HG03108 (cell line): ENCODE results near the gene KCNB1.
"Not testable (repeated sequence)": the region's sequence is repeated elsewhere in the genome, so short reads cannot be mapped to it uniquely, and the experiment has no call there.

Experiments used
- ATAC-seq: cut with Tn5 transposase; IDR thresholded peaks from one replicate; pipeline ENCODE4 v1.9.1; 2021; ENCODE audit warnings: moderate library complexity; ENCODE audit not compliant: unreplicated experiment

KCNB1 gene

DNA sequence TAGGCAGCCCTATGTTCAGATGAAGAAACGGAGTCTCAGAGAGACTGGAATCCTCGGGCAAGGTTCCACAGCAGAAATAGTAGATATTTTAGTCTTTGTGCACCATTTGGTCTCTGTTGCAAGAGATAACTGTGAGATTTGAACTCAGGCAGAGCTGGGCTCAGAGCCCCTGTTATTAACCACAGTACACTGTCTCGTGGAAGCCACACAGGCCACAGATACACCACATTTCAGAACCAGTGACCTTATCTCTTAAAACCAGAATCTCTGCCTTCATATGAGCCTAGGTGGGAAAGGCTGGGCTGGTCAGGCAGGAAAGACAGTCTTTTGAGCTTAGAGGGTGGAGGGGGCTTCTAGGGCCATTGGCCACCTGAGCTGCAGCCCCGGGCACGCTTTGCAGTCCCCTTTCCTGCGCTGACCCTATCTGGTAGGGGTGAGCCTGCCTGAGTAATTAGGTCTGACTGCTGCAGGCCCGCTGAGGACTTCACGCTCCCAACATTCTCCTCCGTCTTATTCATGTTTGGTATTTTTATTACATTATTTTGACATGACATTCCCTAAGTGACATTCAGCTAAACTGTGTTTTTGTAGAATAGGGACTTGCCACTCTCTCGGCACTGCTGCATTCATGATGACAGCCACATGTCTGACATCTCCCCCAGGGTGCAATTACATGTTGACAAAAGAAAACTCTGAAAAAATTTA, 71.1 kb downstream of the KCNB1 start:
- ATAC-seq: no peak

DNA sequence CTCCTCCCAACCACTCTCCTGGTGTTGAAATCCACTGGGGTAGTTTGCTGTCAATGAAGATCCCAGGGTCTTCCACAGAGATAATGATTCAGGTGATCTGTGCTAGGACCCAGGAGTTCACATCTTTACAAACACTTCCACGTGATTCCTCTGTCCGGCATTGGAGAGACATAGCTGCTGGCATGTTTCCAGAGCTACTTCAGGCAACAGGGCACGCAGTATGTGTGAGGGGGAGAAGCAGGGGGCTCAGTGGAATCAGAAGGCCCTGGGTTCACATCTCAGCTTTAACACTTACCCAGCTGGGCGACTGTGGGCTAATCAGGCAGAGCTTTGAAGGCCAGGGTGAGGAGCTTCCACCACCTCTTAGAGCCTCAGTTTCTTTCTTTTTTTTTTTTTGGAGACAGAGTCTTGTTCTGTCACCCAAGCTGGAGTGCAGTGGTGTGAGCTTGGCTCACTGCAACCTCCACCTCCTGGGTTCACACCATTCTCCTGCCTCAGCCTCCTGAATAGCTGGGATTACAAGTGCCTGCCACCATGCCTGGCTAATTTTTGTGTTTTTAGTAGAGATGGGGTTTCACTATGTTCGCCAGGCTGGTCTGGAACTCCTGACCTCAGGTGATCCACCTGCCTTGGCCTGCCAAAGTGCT, 72.4 kb downstream of the KCNB1 start:
- ATAC-seq: not testable (repeated sequence)

DNA sequence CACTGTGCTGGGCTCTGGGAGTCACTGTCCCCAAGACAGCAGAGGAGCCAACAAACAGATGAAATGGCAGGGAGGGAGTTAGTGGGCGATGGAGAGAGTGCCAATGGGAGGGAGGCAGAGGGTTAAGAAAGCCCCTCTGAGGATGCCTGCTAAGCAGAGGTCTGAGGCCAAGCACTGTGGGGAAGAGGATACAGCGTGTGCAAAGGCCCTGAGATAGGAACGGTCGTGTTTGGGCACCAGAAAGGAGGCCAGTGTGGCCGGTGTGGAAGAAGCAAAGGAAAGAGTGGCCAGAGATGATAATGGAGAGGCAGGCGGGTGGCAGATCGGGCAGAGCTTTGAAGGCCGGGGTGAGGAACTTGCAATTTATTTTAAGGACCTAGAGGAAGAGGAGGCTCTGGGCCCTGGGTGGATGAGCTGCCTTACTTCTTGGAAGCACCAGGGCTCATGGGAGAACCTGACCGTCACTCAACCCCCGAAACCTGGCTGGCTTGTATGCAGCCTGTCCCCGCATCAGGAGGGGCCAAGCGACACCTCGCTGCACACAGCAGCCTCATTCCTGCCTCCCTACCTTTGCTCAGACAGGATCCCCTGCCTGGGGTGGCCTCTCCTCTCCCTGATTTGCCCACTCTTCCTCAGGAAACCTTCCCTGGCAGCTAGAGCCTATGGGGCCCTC, 73.0 kb downstream of the KCNB1 start:
- no peak for ATAC-seq

DNA sequence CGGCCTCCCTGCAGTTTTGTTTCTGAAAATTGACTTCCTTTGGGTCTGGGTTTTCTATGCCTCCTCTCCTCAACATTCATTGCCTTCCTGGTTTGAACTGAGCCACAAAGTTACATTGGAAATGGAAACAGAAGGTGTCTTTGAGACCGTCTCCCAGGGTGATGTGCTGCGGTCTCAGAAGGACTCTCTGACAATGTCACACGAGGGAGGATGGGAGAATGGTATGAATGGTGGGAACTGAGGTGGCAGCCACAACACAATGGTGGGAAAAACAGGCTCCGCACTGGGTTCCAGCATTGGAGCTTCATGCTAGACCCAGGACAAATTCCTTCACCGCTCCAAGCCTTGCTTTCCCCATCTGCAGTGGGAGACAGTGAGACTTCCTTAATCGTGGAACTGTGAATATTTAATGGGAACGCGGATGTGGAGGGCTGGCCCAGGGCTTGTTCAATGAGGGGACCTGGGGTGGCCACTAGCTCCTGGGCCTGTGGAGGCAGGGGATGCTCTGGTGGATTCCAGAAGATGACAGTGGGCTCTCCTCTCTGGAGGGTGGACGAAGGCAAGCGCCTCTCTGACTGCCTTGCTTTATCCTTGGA, 73.9 kb downstream of the KCNB1 start:
- ATAC-seq: no peak

DNA sequence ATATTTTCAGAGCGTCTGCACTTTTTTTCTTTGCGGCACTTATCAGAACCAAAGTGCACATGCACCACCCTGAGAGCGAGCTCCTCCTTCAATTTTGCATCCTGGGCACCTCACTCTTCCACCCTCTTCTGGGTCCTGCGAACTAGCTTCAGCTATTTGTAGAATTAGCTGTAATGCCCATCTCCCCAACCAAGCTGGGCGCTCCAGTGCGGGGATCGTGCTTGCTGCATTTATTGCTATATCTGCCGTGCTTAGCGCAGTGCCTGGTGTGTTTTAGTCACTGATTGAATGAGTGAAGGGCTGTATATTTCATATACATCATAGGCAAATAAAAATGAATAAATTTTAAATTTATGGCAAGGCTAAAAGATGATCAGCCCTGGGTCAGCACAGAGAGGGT, 75.8 kb downstream of the KCNB1 start:
- no peak for ATAC-seq

DNA sequence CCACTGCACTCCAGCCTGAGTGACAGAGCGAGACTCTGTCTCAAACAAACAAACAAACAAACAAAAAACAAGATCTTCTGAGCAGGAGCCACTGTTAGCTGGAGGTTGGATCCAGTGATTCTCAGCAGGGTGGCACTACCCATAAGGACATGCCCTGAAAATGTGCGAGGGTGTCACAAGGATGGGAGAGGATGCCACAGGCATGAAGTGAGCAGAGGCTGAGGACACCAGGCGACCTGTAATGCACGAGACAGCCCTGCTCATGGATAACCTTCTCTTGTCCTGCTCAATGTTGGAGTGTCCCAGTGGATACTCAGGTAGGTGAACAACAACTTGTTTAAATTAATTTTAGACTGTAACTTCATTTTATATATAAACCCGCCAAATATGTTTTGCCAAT, 76.8 kb downstream of the KCNB1 start:
- no peak for ATAC-seq

DNA sequence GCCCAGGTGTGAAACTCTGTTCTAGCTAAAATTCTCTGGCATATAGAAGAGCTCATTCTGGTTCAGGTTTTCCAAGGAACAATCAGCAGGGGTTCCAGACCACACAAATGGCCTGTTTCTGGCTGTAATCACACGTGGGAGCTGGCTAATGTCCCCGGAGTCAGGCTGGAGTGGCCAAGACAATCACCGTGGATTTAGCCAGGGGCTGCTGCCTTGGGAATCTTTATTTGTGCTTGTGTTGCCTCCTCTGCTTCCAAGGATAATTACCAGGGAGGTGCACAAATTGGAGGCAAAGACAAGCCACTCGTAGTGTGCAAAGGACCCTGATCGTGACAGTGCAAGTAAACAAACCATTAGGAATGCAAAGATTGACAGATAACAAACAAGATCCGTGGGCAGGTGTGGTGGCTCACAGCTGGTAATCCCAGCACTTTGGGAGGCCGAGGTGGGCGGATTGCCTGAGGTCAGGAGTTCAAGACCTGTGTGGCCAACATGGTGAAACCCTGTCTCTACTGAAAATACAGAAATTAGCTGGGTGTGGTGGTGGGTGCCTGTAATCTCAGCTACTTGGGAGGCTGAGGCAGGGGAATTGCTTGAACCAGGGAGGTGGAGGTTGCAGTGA, 77.3 kb downstream of the KCNB1 start:
- ATAC-seq: no peak

DNA sequence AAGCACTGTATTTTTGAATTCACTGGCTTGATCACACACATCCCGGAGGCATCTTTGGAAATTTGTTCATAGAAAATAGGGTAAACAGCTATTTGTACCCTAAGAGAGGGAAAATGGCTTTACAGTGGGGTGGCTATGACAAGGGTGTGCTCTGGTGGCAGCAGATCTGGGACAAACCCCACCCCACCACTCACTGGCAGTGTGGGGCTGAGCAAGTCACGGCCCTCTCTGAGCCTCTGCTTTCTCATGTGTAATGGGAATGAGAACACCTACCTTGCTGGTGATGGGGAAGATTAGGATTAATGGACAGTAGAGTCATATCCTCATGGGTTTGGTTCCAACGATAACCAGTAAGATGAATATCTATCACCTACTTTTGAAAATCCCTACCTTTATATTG, 78.0 kb downstream of the KCNB1 start:
- no peak for ATAC-seq

DNA sequence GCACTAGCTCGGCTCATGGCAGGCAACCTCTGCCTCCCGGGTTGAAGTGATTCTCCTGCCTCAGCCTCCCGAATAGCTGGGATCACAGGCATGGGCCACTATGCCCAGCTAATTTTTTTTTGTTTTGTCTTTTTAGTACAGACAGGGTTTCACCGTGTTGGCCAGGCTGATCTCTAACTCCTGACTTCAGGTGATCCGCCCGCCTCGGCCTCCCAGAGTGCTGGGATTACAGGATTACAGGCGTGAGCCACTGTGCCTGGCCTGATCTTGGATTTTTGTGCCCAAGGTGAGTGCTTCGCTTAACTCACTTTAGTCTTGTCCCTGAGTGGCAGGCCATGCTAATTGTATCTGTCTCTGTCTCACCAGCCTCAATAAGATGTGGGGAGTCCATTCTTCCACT, 78.6 kb downstream of the KCNB1 start:
- ATAC-seq: no peak

DNA sequence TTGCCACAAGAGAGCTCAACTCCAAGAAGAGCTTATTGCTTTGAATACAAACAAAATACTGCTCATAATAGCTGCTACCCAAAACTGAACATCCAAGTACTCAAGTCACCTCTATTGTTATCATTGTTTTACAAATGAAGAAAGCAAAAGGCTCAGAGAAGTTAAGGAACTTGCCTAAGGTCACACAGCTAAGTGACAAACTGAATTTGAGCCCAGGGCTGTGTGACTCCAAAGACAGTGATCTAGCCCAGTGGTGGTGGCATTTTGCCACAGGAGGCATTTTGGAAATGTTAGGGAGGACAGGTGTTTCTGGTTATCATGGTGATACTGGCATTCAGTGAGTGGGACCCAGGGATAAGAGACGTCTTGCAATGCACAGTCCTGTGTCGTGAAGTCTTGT, 79.5 kb downstream of the KCNB1 start:
- no peak for ATAC-seq

DNA sequence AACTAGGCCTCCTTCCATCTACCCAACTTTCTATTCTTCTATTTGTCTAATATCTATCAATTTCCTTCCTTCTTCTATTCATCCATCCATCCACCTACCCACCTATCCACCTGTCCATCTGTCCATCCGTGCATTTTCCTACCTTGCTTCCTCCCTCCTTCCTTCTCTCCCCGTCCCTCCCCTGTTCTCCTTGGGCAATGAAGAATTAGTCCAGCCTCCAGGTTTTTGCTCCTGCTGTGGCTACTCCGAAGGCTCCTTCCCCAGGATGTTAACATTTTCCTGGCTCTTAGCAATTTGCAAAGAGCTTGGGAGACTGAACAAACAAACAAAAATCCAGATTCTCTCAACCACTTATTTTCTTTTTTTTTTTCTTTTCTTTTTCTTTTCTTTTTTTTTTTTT, 81.6 kb downstream of the KCNB1 start:
- ATAC-seq: no peak

DNA sequence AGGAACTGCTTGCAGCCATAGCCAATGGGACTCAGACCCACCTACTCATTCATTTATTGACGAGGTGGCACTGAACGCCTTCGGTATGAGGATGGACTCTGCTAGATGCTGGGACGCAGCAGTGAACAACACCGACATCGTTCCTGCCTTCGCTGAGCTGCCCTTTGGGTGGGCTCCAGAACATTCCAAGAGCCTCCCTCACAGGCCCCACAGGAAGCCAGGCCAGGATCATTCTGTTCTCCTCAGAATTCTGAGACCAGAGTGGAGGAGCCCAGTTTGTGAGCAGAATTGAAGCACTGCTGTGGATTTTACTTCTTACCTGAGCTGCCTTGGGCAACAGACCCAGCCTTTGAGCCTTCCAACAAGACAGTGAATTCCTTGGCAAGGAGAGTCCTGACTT, 82.1 kb downstream of the KCNB1 start:
- no peak for ATAC-seq

DNA sequence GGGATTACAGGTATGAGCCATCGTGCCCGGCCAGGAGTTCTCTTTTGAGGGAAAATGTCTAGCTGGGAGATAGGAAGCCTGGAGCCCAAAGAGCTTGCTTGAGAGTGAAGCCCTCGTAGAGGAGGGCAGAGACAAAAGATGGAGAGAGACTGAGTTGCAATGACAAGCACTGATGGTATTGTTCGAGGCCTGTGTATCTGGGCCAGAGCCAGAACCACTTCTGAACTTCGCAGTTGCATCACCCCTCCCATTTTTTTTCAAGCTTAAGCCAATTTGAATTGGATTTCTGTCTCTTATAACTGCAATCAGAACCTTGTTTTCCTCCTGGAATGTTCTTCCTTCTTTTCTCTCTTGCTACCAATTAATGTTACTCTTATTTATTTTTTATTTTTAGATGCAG, 83.1 kb downstream of the KCNB1 start:
- no peak for ATAC-seq

DNA sequence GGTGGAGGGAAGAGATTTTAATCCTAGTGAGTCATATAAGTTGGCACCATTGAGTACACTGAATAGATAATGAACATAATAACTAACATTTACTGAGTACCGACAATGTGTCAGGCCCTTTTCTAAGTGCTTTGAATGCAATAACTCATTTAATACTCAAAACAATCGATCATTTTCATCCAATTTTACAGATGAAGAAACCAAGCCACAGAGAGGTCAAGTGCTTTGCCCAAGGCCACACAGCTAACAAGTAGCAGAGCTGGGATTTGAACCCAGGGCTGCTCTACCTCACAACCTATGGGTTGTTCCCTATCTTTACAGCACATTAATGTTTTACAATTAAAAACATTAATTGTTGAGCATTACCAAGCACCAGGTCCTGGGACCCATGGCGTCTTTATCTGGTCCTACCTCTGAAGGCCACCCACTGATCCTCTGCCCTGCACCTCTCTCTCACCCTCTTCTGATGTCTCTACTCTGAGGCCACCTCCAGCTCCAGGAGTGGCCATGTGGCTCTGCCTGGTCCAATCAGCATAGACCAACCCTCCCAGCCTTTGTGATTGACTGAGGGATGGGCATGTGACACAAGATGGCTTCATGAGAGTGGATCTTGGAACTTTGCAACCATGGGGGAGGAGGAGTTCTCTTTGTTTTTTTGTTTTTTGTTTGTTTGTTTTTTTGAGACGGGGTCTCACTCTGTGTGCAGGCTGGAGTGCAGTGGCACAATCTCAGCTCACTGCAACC, 83.9 kb downstream of the KCNB1 start:
- ATAC-seq: no peak

DNA sequence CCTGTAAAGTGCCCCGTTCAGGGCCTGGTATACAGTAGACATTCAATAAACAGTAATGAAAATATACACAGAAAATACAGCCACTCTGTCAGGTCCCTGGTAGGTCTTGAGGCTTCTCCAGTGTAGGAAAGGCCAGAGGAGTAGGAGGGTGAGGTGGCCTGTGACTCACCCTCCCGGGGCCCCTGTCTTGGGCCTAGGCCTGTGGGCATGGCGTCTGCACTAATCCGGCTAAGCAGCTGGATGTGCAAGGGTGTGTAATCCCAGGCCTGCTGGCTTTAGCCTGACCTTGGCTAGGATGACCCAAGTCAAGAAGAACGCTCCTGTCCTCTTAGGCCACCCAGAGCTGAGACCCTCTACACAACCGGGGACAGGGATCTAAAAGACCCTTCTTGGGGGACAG, 84.9 kb downstream of the KCNB1 start:
- no peak for ATAC-seq

DNA sequence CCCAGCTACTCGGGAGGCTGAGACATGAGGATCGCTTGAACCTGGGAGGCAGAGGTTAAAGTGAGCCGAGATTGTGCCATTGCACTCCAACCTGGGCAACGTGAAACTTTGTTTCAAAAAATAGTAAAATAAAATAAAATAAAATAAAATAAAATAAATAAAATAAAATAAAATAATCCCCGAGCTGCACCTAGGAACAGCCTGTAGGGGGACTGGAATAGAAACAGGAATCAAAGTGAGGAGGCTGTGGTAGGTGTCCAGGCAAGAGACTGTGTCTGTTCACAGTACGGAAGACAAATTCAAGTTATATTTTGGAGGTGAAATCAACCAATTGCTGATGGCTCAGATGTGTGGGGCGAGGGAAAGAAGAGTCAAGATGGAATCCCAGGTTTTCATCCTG, 86.2 kb downstream of the KCNB1 start:
- ATAC-seq: no peak

DNA sequence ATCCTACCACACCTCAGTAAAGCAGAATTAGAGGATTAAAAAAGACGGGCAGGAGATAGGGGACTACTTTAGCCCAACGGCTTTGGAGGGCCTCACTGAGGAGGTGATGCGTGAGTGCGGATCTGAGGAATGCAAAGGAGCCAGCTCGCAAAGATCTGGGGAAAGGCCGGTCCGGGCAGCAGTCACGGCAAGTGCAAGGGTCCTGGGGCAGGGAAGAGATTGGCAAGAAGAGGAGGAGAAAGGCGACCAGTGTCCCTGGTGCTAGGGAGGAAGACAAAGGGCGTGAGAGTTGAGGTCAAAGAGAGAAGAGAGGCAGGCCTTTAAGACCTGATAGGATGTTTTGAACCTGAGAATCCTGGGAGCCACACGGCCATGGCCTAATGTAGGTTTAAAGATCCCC, 86.8 kb downstream of the KCNB1 start:
- ATAC-seq: no peak

DNA sequence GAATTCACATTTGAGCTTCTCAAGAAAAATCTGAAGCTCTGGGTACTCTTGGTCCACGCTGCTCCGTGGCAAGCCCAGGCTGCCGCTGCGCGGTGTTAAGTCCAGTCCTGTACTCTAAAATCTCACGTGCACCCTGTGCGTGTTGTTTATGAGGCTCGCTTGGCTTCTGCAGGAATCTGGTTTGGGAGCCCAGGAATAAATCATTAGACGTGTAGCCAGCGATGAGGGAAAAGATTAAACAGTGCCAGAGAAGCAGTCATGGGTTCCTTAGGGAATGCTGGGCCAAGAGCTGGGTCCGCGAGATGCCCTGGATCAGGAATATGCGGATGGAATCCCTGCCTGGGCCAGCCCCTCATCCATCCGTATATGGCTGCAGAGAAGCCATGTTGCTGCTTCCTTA, 87.3 kb downstream of the KCNB1 start:
- ATAC-seq: no peak

DNA sequence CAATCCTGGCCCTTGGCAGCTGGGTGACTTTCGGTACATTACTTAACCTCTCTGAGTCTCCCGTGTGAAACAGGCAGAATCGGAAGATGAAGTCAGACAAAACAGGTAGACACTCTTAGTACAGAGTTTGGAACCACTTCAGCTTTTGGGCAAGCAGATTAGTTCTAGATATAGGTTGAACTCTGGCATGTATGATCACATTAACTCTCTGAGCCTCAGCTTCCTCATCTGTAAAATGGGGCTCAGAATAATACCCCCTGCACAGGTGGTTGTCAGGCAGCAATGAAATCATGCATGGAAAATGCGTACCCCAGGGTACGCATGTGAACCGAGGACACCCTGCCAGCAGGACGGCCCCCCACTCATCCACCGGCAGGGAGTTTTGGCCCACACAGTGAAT, 87.7 kb downstream of the KCNB1 start:
- no peak for ATAC-seq

DNA sequence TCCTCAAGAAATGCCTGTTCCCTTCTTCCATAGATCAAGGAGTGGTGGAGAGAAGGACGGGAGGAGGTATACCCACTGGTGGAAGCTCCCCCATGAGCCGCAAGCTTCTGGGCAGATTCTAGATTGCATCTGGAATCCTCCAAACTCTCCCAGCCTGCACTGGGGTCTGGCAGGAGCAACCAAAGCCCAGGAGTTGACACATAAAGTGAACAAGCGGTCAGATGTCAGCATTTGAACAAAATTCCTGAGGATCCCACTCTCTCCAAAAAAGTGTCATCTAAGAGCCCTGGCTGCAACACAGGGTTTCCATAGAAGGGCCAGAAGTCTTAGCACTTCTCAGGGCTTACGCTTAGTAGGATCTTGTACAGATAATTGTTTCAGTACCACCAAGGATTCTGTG, 88.2 kb downstream of the KCNB1 start:
- ATAC-seq: no peak

DNA sequence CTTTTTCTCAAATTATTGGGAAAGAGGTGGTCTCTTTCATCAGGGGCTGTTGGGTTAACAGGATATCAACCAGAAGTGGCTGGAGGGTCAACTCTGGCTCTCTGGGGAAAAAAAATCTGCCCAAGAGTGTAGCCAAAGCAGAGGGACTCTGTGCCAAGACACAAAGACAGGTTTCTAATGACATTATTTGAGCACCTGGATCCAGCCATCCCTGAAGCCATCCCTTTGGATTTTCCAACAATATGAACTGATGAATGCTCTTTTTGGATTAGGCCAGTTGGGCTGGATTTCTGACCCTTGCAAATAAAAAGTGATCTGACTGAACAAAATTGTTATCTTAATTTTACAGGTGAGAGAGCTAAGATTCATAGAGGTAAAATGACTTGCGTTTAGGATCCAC, 88.7 kb downstream of the KCNB1 start:
- no peak for ATAC-seq
